PC-3 (cell line): Measurements from ENCODE around the gene CDC34.

Experiments used
- EZH2phosphoT487 ChIP-seq: fragments of 300-600 bp; sonication (generic); IDR thresholded peaks from 2 replicates; pipeline ENCODE4 v1.6.1; 2018; ENCODE audit warnings: mild to moderate bottlenecking, antibody characterized with exemption, low read length, borderline replicate concordance
- TF ChIP-seq, protein P1 (sequence below): fragments of 300-600 bp; sonication (generic); conservative IDR thresholded peaks from 2 replicates; pipeline ENCODE4 v1.5.1; 2017; ENCODE audit warnings: antibody characterized with exemption, low read depth, mild to moderate bottlenecking, low read length

- no peak for TF ChIP-seq EZH2phosphoT487
- TF ChIP-seq, protein P1, sequence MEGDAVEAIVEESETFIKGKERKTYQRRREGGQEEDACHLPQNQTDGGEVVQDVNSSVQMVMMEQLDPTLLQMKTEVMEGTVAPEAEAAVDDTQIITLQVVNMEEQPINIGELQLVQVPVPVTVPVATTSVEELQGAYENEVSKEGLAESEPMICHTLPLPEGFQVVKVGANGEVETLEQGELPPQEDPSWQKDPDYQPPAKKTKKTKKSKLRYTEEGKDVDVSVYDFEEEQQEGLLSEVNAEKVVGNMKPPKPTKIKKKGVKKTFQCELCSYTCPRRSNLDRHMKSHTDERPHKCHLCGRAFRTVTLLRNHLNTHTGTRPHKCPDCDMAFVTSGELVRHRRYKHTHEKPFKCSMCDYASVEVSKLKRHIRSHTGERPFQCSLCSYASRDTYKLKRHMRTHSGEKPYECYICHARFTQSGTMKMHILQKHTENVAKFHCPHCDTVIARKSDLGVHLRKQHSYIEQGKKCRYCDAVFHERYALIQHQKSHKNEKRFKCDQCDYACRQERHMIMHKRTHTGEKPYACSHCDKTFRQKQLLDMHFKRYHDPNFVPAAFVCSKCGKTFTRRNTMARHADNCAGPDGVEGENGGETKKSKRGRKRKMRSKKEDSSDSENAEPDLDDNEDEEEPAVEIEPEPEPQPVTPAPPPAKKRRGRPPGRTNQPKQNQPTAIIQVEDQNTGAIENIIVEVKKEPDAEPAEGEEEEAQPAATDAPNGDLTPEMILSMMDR = no peak
Measured at GRCh38 chr19:536881-537404, 5.4 kb downstream of the CDC34 start.
